DMS79 (cell line): ENCODE data around the gene HERPUD2.
A peak's percentile ranks its signal among the peaks of the same experiment; 100 is the strongest.
"Not testable (repeated sequence)": the region's sequence is repeated elsewhere in the genome, so short reads cannot be mapped to it uniquely, and the experiment has no call there.

Experiments used
- DNase-seq: peaks from one replicate; lab custom pipeline; 2025; lab: John Stamatoyannopoulos, UW

HERPUD2 gene

GRCh38 chr7:35714407-35714806, 19.5 kb upstream of the HERPUD2 start:
- DNase-seq, result no peak

DNA sequence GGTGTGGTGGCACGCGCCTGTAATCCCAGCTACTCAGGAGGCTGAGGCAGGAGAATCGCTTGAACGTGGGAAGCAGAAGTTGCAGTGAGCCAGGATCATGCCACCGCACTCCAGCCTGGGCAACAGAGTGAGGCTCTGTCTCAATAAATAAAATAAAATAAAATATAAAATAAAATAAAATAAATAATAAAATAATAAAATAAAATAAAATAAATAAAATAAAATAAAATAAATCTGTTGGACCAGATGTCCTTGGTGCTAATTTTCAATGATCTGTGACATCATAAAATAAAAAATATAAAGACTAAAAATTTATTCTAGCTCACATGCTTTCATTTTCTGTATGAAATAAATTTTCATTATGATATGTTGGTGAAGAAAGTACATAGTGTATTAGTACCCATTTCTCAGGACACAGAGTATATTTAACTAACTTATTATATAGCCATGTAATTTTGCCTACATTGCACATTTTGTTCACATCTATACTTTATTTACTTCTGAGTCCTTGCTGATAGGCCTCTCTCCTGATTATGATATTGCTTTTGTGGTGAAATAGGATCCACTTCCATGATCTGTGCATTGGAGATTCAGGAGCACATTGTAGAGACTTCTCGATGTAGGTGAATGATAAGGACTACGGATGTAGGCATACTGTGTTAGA, 17.8 kb upstream of the HERPUD2 start:
- DNase-seq, result no peak

DNA sequence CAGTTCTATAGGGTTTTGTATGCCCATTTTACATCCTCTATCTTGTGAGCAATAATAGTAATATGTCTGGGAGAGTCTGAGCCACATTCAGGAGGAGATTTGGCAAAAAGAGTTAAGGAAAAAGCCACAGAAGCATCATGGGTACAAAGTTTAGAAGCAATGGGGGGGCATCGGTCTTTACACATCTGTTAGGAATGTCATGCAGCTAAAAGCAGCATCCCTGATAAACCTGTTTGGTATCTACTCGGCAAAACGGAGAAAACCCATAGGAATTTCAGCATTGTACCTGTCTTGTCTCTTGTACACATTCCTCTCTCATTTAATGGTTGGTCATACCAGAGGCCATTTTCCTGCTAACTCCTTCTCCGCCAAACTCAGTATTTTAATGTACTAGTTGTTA, 12.5 kb upstream of the HERPUD2 start:
- DNase-seq, result no peak

GRCh38 chr7:35705932-35706461, 11.1 kb upstream of the HERPUD2 start:
- DNase-seq, result no peak

DNA sequence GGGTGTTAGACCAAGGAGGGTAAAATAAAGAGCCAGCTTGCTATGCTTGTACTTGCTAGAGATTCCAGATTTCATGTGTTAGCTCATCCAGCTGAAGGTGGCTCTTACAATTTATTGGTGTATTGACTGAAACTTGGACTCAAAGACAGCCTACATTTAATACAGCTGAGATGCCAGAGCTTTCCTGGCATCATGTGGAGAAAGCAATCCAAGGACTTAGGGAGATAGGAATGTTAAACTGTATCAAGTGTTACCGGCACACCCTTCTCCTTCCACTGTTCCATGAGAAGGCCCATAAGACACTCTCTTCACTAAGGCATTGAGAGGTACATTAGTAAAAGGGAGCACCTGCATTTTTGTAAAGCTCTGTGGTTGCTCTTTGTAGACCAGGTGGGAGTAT, 9.3 kb upstream of the HERPUD2 start:
- no peak for DNase-seq

GRCh38 chr7:35702541-35702940, 7.6 kb upstream of the HERPUD2 start:
- peak; percentile 22 for DNase-seq

- DNase-seq, result no peak
These were observed 6.5 kb upstream of the HERPUD2 start for GRCh38 chr7:35701287-35701900.

GRCh38 chr7:35700865-35701264, 5.9 kb upstream of the HERPUD2 start:
- DNase-seq, result no peak

DNA sequence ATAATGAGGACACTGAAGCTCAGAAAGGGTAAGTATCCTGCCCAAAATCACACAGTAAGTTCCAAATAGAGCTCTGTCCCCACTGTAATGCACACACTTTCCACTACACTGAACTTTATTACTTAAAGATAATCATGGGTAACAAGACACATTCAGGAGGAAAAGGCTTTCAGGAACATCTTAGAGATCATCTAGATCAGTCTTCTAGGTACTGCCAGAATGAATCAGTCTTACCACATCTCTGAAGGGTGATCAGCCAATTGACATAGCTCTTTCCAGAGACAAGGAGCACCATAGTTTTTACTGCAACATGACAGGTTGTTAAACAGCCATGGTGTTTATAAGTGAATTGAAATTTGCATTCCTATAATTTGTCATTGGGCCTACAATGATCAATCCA, 5.4 kb upstream of the HERPUD2 start:
- no peak for DNase-seq

- no peak for DNase-seq
These were observed 4.9 kb upstream of the HERPUD2 start for GRCh38 chr7:35699796-35700305.

- DNase-seq, result not testable (repeated sequence)
These were observed 3.4 kb upstream of the HERPUD2 start for GRCh38 chr7:35698382-35698781.

DNA sequence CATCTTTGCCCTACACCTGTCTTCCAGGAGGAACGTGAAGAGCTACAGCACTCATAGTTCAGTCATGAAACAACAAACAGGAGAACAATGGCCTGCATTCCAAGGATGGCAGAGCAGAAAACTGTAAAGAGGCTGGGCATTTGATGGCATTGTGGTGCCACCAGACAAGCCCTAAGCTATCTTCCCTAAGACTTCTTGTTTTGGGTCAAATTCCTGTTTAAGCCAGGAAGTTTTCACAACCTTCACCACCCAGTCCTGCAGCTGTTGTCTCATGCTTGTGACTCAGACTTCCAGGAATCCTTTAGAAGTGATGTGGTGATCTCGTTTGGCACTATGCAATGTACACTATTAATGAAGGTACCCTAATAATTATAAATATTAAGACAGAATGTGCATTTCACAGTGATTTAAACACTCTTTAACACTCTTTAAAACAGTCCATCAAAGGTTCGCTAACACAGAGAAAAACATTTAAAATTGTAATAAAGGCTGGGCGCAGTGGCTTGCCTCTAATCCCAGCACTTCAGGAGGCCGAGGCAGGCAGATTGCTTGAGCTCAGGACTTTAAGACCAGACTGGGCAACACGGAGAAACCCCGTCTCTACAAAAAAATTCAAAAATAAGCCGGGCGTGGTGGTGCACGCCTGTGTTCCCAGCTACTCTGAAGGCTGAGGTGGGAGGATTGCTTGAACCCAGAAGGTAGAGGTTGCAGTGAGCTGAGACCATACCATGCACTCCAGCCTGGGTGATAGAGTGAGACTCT, 2.7 kb upstream of the HERPUD2 start:
- DNase-seq, result no peak

DNA sequence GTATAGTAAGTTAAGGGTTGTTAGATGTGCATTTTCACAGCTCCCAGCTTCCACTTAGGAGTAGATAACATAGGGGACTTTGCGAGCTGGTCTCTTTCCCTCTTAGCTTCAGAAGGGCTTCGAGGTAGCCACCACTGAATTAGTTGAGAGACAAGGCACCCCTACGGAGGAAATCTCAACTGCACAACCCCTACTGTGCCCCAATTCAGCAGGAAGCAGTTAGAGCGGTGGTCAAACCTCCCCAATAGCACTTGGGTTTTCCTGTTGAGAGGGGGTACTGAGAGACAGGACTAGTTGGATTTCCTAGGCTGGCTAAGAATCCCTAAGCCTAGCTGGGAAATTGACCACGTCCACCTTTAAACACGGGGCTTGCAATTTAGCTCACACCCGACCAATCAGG, 1.1 kb upstream of the HERPUD2 start:
- no peak for DNase-seq

DNA sequence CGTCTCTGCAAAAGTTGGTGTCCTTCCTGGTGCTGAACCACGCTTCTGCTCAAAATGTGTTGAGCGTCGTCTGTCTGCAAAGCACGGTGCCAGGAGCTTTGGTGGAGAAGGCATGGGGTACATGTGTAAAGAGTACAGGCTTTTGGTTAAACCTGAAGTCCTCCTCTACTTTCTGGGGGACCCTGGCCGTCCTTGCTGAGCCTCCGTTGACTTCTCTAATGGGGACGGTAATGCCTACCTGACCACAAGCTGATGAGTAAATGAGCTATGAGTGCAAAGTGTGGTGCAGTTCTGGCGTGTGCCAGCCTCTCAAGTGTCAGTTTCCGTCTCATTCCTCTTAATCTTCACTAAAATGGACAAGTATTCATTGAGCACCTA, 527 bp upstream of the HERPUD2 start:
- DNase-seq, result no peak

GRCh38 chr7:35694161-35694783, 663 bp downstream of the HERPUD2 start:
- no peak for DNase-seq

GRCh38 chr7:35691827-35692307, 3.1 kb downstream of the HERPUD2 start:
- no peak for DNase-seq

DNA sequence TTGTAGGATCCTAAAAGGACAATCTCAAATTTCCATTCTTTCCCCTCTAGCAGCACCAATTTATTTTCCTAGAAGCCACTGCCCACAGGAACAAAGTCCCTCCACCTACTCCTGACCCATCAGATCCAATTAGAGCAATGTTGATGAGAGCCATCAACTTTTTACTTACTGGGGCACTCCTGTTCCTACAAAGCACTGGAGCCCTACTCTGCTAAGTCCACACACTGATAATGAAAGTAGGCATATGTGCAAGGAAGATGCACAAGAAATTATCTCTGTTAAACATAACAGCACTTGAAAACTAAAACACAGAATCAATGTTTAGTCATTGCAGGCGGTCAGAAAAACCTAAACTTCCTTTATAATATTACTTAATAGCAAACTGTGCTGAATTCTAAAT, 3.6 kb downstream of the HERPUD2 start:
- no peak for DNase-seq

DNA sequence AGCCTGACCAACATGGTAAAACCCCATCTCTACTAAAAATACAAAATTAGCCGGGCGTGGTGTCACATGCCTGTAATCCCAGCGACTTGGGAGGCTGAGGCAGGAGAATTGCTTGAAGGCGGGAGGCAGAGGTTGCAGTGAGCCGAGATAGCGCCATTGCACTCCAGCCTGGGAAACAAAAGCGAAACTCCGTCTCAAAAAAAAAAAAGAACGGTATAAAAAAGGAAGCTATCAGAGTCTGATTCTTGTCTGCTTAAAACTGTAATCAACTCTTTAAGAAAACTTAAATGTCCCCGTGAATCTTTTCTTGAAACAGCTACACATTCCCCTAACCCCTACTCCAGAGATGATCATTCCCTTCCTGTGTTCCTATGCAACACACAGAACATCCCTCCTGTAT, 4.3 kb downstream of the HERPUD2 start:
- DNase-seq, result not testable (repeated sequence)

GRCh38 chr7:35685781-35686180, 9.2 kb downstream of the HERPUD2 start:
- DNase-seq, result no peak

DNA sequence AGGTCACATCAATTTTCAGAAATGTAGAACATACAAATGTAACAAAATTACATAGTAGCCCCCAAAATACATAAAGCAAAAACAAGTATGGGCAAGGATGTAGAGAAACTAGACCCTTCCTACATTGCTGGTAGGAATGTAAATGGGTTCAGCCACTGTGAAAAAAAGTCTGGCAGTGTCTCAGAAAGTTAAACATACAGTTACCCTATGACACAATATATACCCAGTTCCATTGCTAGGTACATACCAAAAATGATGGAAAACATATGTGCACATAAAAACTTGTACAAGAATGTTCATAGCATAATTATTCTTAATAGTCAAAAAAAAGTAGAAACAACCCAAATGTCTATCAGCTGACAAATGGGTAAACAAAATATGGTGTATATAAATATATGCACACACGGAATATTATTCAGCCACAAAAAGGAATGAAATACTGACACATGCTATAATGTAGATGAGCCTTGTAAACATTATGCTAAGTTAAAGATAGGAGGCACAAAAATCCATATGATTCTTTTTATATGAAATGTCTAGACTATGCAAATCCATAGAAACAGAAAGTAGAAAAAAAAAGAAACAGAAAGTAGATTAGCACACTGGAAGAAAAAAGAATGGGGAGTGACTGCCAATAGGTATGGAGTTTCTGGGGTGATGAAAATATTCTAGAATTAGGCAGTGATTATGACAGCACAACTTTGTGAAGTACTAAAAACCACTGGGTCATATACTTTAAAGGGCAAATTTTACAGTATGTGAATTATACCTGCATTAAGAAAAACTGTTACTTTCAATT, 13.5 kb downstream of the HERPUD2 start:
- no peak for DNase-seq

DNA sequence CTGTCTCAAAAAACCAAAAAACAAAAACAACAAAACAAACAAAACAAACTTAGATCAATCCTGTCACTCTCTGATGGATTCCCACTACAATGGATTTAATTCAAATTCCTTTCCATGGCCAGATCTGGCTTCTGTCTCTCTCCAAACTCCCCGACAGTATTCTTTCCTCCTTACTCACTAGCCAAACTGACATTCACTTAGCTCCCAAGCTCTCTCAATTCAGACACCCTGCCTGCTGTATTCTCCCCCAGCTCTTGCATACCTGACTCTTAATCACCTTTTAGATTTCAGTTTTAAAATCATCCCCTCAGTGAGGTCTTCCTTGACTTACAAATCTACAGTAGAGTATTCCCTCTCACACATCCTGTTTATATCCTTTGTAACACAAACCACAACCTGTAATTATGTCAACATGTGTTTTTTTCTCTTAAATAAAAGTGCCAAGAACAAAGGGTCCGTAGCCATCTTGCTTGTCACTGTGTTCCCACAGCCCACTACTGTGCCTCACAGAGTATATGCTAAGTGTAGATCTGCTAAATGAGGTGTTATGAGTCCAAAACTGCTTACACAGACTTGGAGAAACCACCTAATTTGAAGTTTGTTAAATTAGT, 14.4 kb downstream of the HERPUD2 start:
- DNase-seq, result no peak
